HCT116 (cell line): Measurements from ENCODE around the gene NPM3.

Experiments
- TF ChIP-seq, protein P1 (sequence below): IDR thresholded peaks from 2 replicates; pipeline ENCODE4 v1.6.1; 2012; ENCODE audit warnings: low read depth
- TF ChIP-seq, protein P2 (sequence below), 3 experiments: fragments of 200-600 bp in 1 of 3; sonication (generic) in 1 of 3; IDR thresholded peaks in 2 of 3; conservative IDR thresholded peaks in 1 of 3; 2 replicates each; pipeline ENCODE4 v1.5.1; 2012 to 2017; ENCODE audit warnings: low read depth in 2 of 3, low read length in 2 of 3, antibody characterized with exemption in 1 of 3, borderline replicate concordance in 1 of 3, control low read depth in 1 of 3, mild to moderate bottlenecking in 1 of 3, mixed read lengths in 1 of 3, mixed run types in 1 of 3, moderate library complexity in 1 of 3; ENCODE audit not compliant: insufficient read depth in 1 of 3

DNA sequence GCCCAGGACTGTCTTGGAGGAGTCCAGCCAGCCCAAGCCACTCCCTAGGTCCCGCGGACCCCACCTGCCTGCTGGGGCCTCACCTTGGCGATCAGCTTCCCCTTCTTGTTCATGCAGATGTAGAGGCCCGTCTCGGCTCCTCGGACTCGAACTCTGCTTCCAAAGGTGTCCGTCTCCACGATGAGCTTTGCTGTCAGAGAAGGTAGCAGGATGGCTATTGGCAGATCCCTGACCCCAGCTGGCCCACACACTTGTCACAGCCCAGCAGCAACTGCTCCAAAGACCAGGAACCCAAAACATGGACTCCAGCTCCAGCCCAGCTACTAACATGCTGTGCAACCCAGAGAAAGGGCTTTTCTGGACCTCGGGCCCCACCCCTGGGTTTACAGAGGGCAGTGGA lies 11.9 kb downstream of the NPM3 start:
- TF ChIP-seq, protein P1, sequence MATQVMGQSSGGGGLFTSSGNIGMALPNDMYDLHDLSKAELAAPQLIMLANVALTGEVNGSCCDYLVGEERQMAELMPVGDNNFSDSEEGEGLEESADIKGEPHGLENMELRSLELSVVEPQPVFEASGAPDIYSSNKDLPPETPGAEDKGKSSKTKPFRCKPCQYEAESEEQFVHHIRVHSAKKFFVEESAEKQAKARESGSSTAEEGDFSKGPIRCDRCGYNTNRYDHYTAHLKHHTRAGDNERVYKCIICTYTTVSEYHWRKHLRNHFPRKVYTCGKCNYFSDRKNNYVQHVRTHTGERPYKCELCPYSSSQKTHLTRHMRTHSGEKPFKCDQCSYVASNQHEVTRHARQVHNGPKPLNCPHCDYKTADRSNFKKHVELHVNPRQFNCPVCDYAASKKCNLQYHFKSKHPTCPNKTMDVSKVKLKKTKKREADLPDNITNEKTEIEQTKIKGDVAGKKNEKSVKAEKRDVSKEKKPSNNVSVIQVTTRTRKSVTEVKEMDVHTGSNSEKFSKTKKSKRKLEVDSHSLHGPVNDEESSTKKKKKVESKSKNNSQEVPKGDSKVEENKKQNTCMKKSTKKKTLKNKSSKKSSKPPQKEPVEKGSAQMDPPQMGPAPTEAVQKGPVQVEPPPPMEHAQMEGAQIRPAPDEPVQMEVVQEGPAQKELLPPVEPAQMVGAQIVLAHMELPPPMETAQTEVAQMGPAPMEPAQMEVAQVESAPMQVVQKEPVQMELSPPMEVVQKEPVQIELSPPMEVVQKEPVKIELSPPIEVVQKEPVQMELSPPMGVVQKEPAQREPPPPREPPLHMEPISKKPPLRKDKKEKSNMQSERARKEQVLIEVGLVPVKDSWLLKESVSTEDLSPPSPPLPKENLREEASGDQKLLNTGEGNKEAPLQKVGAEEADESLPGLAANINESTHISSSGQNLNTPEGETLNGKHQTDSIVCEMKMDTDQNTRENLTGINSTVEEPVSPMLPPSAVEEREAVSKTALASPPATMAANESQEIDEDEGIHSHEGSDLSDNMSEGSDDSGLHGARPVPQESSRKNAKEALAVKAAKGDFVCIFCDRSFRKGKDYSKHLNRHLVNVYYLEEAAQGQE = no peak
- TF ChIP-seq, protein P2, sequence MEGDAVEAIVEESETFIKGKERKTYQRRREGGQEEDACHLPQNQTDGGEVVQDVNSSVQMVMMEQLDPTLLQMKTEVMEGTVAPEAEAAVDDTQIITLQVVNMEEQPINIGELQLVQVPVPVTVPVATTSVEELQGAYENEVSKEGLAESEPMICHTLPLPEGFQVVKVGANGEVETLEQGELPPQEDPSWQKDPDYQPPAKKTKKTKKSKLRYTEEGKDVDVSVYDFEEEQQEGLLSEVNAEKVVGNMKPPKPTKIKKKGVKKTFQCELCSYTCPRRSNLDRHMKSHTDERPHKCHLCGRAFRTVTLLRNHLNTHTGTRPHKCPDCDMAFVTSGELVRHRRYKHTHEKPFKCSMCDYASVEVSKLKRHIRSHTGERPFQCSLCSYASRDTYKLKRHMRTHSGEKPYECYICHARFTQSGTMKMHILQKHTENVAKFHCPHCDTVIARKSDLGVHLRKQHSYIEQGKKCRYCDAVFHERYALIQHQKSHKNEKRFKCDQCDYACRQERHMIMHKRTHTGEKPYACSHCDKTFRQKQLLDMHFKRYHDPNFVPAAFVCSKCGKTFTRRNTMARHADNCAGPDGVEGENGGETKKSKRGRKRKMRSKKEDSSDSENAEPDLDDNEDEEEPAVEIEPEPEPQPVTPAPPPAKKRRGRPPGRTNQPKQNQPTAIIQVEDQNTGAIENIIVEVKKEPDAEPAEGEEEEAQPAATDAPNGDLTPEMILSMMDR (IDR thresholded peaks at IDR 0.05 in 2 of 3, conservative IDR thresholded peaks at IDR 0.05 in 1 of 3; ENCODE audit: borderline replicate concordance in 1 of 3, insufficient read depth in 1 of 3, low read depth in 2 of 3, low read length in 2 of 3) = no peak
